ENCODE data around the gene NEK9. TPM values are rescaled to one million over a fixed set of nuclear protein-coding genes. Genes with fewer than 3 reads are reported as not detected.

NEK9 gene
- total RNA-seq, 1 experiment from 2014 or later, result 50.8 TPM

- no peaks in the 10 kb centered on the region for H3K36me3 Mint-ChIP-seq
- CTCF ChIA-PET, result interaction anchor here (0.6 kb wide), 1 partner anchor 288 kb away, joined by 3 read pairs; no protein-coding TSS in a partner anchor
- ATAC-seq (no peak), DNase-seq (ENCODE audit: low spot score) (no peak)
- no peak for TF ChIP-seq OVOL2 (CRISPR knock-in tag; IDR thresholded peaks at IDR 0.05; ENCODE audit: borderline replicate concordance)
- TF ChIP-seq TP53 (CRISPR knock-in tag; IDR thresholded peaks at IDR 0.05), result no peak
- no peak for TF ChIP-seq GTF2I (CRISPR knock-in tag; conservative IDR thresholded peaks at IDR 0.05)
- TF ChIP-seq EMX1 (CRISPR knock-in tag; IDR thresholded peaks at IDR 0.05), result no peak
- TF ChIP-seq ARID4B (CRISPR knock-in tag; IDR thresholded peaks at IDR 0.05; ENCODE audit: borderline replicate concordance), result no peak
- TF ChIP-seq AFF4 (CRISPR knock-in tag; IDR thresholded peaks at IDR 0.05; ENCODE audit: borderline replicate concordance), result no peak
- TF ChIP-seq HMGXB4 (CRISPR knock-in tag; IDR thresholded peaks at IDR 0.05), result no peak
- no peak for TF ChIP-seq MAX (CRISPR knock-in tag; IDR thresholded peaks at IDR 0.05)
- H3K27ac Mint-ChIP-seq, result peak overlapping the region; percentile 54; the same call in 1 of the 2 replicates
- peaks cover 23% of the 10 kb centered on the region for H3K4me1 Mint-ChIP-seq
- POLR2A ChIA-PET, result no interaction called here
- no peaks in the 10 kb centered on the region for H3K27me3 Mint-ChIP-seq (ENCODE audit: low read depth)
- H3K9me3 Mint-ChIP-seq, result no peaks in the 10 kb centered on the region
- no peak overlapping the region for H3K4me3 Mint-ChIP-seq
These were observed 38.9 kb upstream of the NEK9 start for GRCh38 chr14:75165586-75166391.

GRCh38 chr14:75164809-75165208 is 38.0 kb upstream of the NEK9 start:
- DNase-seq (ENCODE audit: low spot score), result no peak
- no peaks in the 10 kb centered on the region for H3K9me3 Mint-ChIP-seq
- no peaks in the 10 kb centered on the region for H3K36me3 Mint-ChIP-seq
- H3K27ac Mint-ChIP-seq, result peak overlapping the region; percentile 67
- POLR2A ChIA-PET, result no interaction called here
- CTCF ChIA-PET, result interaction anchor here (1.9 kb wide), 1 partner anchor 130 kb away, joined by 4 read pairs; no protein-coding TSS in a partner anchor
- H3K4me1 Mint-ChIP-seq, result peaks cover 30% of the 10 kb centered on the region
- H3K27me3 Mint-ChIP-seq (ENCODE audit: low read depth), result no peaks in the 10 kb centered on the region
- ATAC-seq, result no peak
- H3K4me3 Mint-ChIP-seq, result no peak overlapping the region
- TF ChIP-seq NFATC4 (CRISPR knock-in tag; IDR thresholded peaks at IDR 0.05) (no peak), E2F1 (CRISPR knock-in tag; IDR thresholded peaks at IDR 0.05) (no peak), ZBTB21 (CRISPR knock-in tag; IDR thresholded peaks at IDR 0.05; ENCODE audit: borderline replicate concordance) (no peak), FOXJ3 (CRISPR knock-in tag; IDR thresholded peaks at IDR 0.05; ENCODE audit: borderline replicate concordance) (no peak), ZNF121 (CRISPR knock-in tag; IDR thresholded peaks at IDR 0.05) (no peak), ZNF263 (CRISPR knock-in tag; IDR thresholded peaks at IDR 0.05; ENCODE audit: low read depth) (no peak), FOXP4 (CRISPR knock-in tag; IDR thresholded peaks at IDR 0.05) (no peak), ZNF416 (CRISPR knock-in tag; IDR thresholded peaks at IDR 0.05) (no peak), E2F4 (CRISPR knock-in tag; IDR thresholded peaks at IDR 0.05; ENCODE audit: borderline replicate concordance, low read depth) (no peak)
